Measurements from ENCODE around the gene ANKRD13D.

ANKRD13D gene

GRCh38 chr11:67275606-67276409 lies 13.3 kb upstream of the ANKRD13D start:
- DNase-seq = no peak

GRCh38 chr11:67276781-67277230 lies 12.3 kb upstream of the ANKRD13D start:
- DNase-seq = peak; percentile 54

- DNase-seq = peak; percentile 65
Measured at GRCh38 chr11:67277231-67277961, 11.7 kb upstream of the ANKRD13D start.

GRCh38 chr11:67278135-67278938 lies 10.8 kb upstream of the ANKRD13D start:
- DNase-seq = no peak

GRCh38 chr11:67278939-67279588 lies 10.0 kb upstream of the ANKRD13D start:
- DNase-seq = no peak

- DNase-seq = no peak
Measured at GRCh38 chr11:67279589-67280340, 9.3 kb upstream of the ANKRD13D start.

- DNase-seq = no peak
Measured at GRCh38 chr11:67280341-67280787, 8.7 kb upstream of the ANKRD13D start.

GRCh38 chr11:67280788-67281551 lies 8.1 kb upstream of the ANKRD13D start:
- no peak for DNase-seq

GRCh38 chr11:67281552-67282150 lies 7.5 kb upstream of the ANKRD13D start:
- no peak for DNase-seq

GRCh38 chr11:67282155-67282875 lies 6.8 kb upstream of the ANKRD13D start:
- no peak for DNase-seq

GRCh38 chr11:67282876-67283371 lies 6.2 kb upstream of the ANKRD13D start:
- DNase-seq = no peak

GRCh38 chr11:67283481-67283963 lies 5.6 kb upstream of the ANKRD13D start:
- no peak for DNase-seq

- no peak for DNase-seq
Measured at GRCh38 chr11:67284811-67285540, 4.1 kb upstream of the ANKRD13D start.

GRCh38 chr11:67285541-67286498 lies 3.3 kb upstream of the ANKRD13D start:
- DNase-seq = no peak

- DNase-seq = no peak
Measured at GRCh38 chr11:67286621-67287333, 2.3 kb upstream of the ANKRD13D start.

- DNase-seq = no peak
Measured at GRCh38 chr11:67287355-67288197, 1.5 kb upstream of the ANKRD13D start.
